ENCODE results near the gene EPN1.

EPN1 gene

GRCh38 chr19:55642153-55643002, 32.6 kb upstream of the EPN1 start:
- TF ChIP-seq GATA2 (IDR thresholded peaks at IDR 0.05; ENCODE audit: low read depth, low read length), result no peak
- TF ChIP-seq GATA3 (IDR thresholded peaks at IDR 0.05; ENCODE audit: low read depth, low read length), result no peak

GRCh38 chr19:55643003-55643886, 31.8 kb upstream of the EPN1 start, which contains the start of gene ZNF581:
ZNF581 (plus strand) TSS chr19:55643649; CDS start chr19:55644572, 923 bp downstream.
- TF ChIP-seq GATA3 (IDR thresholded peaks at IDR 0.05; ENCODE audit: low read depth, low read length), result no peak

DNA sequence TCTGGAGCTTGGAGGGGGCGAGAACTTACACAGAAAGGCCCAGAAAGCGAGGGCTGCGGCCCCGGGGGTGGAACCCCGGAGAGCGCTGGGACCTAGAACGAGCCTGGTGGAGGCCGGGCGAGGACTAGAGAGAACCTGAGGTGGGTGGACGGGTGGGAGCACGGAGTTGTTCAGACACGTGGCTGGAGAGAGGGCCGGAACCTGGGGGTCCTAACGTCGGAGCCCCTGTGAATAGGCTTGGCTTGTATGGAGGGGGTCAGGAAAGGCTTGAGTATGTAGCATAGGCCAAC, 31.2 kb upstream of the EPN1 start:
- TF ChIP-seq GATA2 (IDR thresholded peaks at IDR 0.05; ENCODE audit: low read depth, low read length) (no peak), GATA3 (IDR thresholded peaks at IDR 0.05; ENCODE audit: low read depth, low read length) (no peak)

- TF ChIP-seq GATA2 (IDR thresholded peaks at IDR 0.05; ENCODE audit: low read depth, low read length) (no peak), GATA3 (IDR thresholded peaks at IDR 0.05; ENCODE audit: low read depth, low read length) (no peak)
These were observed 30.7 kb upstream of the EPN1 start for GRCh38 chr19:55644191-55644833.

DNA sequence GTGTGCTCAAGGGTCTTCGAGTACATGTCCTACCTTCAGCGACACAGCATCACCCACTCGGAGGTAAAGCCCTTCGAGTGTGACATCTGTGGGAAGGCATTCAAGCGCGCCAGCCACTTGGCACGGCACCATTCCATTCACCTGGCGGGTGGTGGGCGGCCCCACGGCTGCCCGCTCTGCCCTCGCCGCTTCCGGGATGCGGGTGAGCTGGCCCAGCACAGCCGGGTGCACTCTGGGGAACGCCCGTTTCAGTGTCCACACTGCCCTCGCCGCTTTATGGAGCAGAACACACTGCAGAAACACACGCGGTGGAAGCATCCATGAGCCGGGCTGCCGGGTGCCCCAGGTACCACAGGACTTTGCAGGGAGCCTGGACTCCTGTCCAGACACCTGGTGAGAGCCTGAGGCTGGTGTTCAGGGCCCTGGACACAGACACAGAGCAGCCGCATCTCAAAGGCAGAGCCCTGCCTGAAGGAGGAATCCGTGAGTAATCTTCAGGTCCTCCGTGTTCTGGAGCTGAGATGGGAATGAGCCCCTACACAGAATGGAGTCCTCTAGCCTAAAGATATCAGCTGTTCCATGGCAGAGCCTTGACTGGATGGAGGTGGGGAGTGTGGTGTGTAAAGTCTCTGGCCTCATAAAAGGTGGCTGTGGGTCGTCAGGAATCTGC, 30.0 kb upstream of the EPN1 start:
- TF ChIP-seq GATA3 (IDR thresholded peaks at IDR 0.05; ENCODE audit: low read depth, low read length), result no peak
- TF ChIP-seq GATA2 (IDR thresholded peaks at IDR 0.05; ENCODE audit: low read depth, low read length), result no peak

DNA sequence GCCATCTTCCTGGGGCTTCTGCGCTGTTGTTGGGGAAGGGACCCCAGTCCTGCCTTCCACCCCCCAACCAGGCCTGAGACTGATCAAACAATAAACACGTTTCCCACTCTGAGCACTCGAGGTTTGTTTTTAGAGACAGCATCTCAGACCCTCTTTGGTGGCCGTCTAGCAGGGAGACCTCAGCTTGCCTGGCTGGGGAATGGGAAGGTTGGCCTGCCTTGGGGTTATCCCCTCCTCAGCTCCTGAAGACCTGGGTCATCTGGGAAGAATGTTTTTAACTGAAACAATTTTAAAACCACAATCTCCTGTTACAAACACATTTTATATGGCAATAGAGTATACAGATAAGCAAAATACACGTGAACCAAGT, 29.5 kb upstream of the EPN1 start:
- TF ChIP-seq GATA2 (IDR thresholded peaks at IDR 0.05; ENCODE audit: low read depth, low read length), result no peak
- no peak for TF ChIP-seq GATA3 (IDR thresholded peaks at IDR 0.05; ENCODE audit: low read depth, low read length)

DNA sequence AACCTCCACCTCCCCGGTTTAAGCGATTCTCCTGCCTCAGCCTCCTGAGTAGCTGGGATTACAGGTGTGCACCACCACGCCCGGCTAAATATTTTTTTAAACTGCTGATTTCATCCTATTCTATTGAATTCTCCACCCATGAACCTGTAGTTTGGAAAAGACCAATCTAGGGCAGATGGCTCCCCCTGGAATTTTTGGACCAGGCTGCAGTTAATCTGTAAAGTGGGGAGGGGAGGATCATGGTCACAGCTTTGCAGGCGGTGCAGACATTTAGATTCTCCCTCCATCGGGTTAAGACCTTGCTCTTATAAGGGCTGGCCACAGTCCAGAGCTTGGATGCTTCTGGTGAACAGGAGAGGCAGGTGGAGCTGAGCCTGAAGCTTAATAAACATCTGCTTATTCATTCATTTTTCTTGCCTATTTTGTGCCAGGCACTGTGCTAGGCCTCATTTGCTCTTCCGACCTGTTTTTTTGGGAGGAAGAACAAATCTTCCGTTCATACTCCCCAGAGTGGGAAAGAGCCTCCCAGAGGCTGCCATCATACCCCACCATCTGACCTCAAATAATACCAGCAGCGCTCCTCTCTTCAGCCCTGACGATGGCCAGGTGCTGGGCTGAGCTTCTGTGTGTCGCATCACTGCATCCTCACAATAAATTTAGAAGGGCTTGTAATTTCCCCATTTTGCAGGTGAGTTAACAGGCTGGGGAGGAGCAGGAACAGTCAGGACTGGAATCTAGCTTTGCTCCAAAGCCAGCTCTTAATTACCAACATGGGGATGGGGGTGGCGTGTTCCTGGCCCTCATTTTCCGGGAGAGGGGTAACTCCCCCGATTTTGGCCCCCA, 27.9 kb upstream of the EPN1 start:
- TF ChIP-seq GATA3 (IDR thresholded peaks at IDR 0.05; ENCODE audit: low read depth, low read length) (no peak), GATA2 (IDR thresholded peaks at IDR 0.05; ENCODE audit: low read depth, low read length) (no peak)

- TF ChIP-seq GATA3 (IDR thresholded peaks at IDR 0.05; ENCODE audit: low read depth, low read length), result no peak
- no peak for TF ChIP-seq GATA2 (IDR thresholded peaks at IDR 0.05; ENCODE audit: low read depth, low read length)
These were observed 27.1 kb upstream of the EPN1 start, which contains the start of gene CCDC106 for GRCh38 chr19:55647732-55648584. CCDC106 (plus strand) TSS chr19:55648212; CDS start chr19:55649047, 835 bp downstream.

DNA sequence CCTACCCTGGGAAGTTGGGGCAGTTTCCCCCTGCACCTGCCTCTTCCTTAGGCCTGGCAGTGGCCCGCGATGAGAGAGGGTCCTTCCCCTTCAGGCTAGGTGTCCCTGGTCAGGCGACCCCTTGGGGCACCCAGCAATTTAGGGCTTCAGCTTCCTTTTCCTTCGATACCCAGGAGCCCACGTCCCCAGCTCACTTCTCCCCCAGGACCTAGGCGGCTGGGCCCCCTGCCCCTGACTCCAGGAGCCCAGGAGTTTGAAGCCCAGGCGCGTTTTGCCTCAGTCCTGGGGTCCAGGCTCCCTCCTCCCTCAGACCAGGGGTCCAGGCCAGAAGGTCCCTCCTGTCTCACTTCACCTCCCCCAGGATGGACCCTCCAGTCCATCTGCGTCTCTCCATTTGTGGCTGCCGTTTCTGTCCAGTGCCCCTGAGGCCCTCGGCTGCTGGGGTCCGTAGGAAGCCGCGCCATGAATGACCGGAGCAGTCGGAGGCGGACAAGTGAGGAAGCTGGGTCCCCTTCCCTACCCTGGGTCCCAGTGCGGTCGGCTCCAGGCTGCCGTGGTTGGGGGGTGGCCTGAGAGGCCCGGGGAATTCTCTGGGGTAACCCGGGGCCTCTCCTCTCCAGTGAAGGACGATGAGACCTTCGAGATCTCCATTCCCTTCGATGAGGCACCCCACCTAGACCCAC, 26.3 kb upstream of the EPN1 start:
- TF ChIP-seq GATA3 (IDR thresholded peaks at IDR 0.05; ENCODE audit: low read depth, low read length) (no peak), GATA2 (IDR thresholded peaks at IDR 0.05; ENCODE audit: low read depth, low read length) (no peak)

- TF ChIP-seq GATA2 (IDR thresholded peaks at IDR 0.05; ENCODE audit: low read depth, low read length) (no peak), GATA3 (IDR thresholded peaks at IDR 0.05; ENCODE audit: low read depth, low read length) (no peak)
These were observed 25.5 kb upstream of the EPN1 start for GRCh38 chr19:55649268-55650125.

- TF ChIP-seq GATA2 (IDR thresholded peaks at IDR 0.05; ENCODE audit: low read depth, low read length) (no peak), GATA3 (IDR thresholded peaks at IDR 0.05; ENCODE audit: low read depth, low read length) (no peak)
These were observed 24.9 kb upstream of the EPN1 start for GRCh38 chr19:55650126-55650557.
